Glutamatergic neuron (in vitro differentiated cells): Measurements from ENCODE around the gene MYH6. TPM values are rescaled to one million over a fixed set of nuclear protein-coding genes. Genes with fewer than 3 reads are reported as not detected.

ENCODE experiments used
- DNase-seq: peaks from one replicate; pipeline ENCODE4 v3.0.0; 2022
- H3K27ac Mint-ChIP-seq: one replicate; pipeline ENCODE4 v1.8.0; 2020; ENCODE audit warnings: mild to moderate bottlenecking, mixed read lengths, inconsistent platforms; ENCODE audit not compliant: unreplicated experiment
- H3K27me3 Mint-ChIP-seq: one replicate; pipeline ENCODE4 v1.8.0; 2020; ENCODE audit warnings: mild to moderate bottlenecking, moderate library complexity, mixed read lengths, inconsistent platforms; ENCODE audit not compliant: unreplicated experiment
- H3K36me3 Mint-ChIP-seq: one replicate; pipeline ENCODE4 v1.8.0; 2020; ENCODE audit warnings: mild to moderate bottlenecking, mixed read lengths, inconsistent platforms; ENCODE audit not compliant: unreplicated experiment
- H3K4me1 Mint-ChIP-seq: one replicate; pipeline ENCODE4 v1.8.0; 2020; ENCODE audit warnings: mild to moderate bottlenecking, low read depth, mixed read lengths, inconsistent platforms; ENCODE audit not compliant: unreplicated experiment
- H3K4me3 Mint-ChIP-seq: one replicate; pipeline ENCODE4 v1.8.0; 2020; ENCODE audit warnings: mild to moderate bottlenecking, mixed read lengths, inconsistent platforms; ENCODE audit not compliant: unreplicated experiment
- H3K9me3 Mint-ChIP-seq: one replicate; pipeline ENCODE4 v1.8.0; 2020; ENCODE audit warnings: mild to moderate bottlenecking, moderate library complexity, mixed read lengths, inconsistent platforms; ENCODE audit not compliant: unreplicated experiment
- total RNA-seq: library from RNA; stranded (reverse); fragmentation: NEBNext Ultra II Directional; extraction: Animal tissue kit (Norgen Biotek cat#: 25700); gene quantifications from one replicate; pipeline ENCODE4 v1.2.1, GENCODE V29; 2021; ENCODE audit not compliant: unreplicated experiment
- TF ChIP-seq, protein P1 (sequence below): fragments of 200-600 bp; sonication (generic); IDR thresholded peaks from one replicate; pipeline ENCODE4 v1.5.0; 2021; ENCODE audit not compliant: partially characterized antibody, unreplicated experiment

Gene MYH6
- total RNA-seq, 1 donor from 2014 or later = not detected

DNA sequence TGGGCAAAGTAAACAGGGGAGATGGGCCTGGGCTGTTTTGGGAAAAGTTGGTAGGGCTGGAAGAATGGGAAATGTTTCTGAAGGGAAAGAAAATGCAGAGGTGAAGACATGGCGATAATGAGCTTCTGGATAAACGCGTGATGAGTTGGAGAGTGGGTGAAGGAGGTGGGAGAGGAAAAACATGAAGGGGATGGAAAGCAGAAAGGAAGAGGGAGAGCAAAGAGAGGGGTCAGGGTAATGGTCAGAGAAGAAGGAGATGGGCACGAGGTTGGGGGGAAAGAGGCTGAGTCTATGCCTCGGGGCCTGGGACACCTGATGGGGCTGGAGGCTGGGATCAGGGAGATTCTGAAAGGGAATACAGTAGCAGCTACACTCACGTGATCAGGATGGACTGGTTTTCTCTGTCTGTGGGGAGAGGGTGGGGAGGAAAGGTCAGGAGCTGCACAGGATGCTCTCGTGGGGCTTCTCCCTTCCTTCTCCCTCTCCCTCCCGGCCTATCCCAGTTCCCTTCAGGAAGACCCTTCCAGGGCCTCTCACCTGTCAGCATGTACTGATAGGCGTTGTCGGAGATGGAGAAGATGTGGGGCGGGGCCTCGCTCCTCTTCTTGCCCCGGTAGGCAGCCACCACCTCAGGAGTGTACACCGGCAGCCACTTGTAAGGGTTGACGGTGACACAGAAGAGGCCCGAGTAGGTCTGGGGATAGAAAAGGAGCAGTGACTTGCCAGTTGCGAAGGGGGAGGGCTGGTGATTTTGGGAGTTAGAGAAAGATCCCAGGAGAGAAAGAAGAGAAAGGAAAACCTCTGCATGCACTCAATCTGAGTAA, 24.2 kb upstream of the MYH6 start:
- H3K27ac Mint-ChIP-seq = no peak overlapping the region
- DNase-seq = no peak
- TF ChIP-seq, protein P1, sequence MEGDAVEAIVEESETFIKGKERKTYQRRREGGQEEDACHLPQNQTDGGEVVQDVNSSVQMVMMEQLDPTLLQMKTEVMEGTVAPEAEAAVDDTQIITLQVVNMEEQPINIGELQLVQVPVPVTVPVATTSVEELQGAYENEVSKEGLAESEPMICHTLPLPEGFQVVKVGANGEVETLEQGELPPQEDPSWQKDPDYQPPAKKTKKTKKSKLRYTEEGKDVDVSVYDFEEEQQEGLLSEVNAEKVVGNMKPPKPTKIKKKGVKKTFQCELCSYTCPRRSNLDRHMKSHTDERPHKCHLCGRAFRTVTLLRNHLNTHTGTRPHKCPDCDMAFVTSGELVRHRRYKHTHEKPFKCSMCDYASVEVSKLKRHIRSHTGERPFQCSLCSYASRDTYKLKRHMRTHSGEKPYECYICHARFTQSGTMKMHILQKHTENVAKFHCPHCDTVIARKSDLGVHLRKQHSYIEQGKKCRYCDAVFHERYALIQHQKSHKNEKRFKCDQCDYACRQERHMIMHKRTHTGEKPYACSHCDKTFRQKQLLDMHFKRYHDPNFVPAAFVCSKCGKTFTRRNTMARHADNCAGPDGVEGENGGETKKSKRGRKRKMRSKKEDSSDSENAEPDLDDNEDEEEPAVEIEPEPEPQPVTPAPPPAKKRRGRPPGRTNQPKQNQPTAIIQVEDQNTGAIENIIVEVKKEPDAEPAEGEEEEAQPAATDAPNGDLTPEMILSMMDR = no peak
- H3K9me3 Mint-ChIP-seq = peaks cover 4% of the 10 kb centered on the region
- H3K27me3 Mint-ChIP-seq = peaks cover 11% of the 10 kb centered on the region
- H3K36me3 Mint-ChIP-seq = peaks cover 6% of the 10 kb centered on the region
- H3K4me3 Mint-ChIP-seq = no peak overlapping the region
- no peaks in the 10 kb centered on the region for H3K4me1 Mint-ChIP-seq

DNA sequence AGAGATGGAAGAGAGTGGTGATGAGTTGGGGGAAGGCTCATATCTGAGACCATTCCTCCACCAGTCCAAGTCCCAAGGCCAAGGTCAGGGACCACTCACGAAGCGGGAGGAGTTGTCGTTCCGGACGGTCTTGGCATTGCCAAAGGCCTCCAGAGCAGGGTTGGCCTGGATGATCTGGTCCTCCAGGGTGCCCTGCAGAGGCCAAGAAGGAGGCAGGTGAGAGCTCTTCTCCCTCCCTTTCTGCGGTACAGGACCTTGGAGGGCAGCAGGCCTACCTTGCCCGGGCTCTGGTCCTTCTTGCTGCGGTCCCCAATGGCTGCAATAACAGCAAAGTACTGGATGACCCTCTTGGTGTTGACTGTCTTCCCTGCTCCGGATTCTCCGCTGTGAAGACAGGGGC, 23.4 kb upstream of the MYH6 start:
- no peak for DNase-seq
- Mint-ChIP-seq H3K27me3 (peaks cover 11% of the 10 kb centered on the region), H3K4me3 (no peak overlapping the region), H3K36me3 (peaks cover 6% of the 10 kb centered on the region), H3K4me1 (no peaks in the 10 kb centered on the region), H3K27ac (no peak overlapping the region), H3K9me3 (peaks cover 7% of the 10 kb centered on the region)
- TF ChIP-seq, protein P1 = no peak

DNA sequence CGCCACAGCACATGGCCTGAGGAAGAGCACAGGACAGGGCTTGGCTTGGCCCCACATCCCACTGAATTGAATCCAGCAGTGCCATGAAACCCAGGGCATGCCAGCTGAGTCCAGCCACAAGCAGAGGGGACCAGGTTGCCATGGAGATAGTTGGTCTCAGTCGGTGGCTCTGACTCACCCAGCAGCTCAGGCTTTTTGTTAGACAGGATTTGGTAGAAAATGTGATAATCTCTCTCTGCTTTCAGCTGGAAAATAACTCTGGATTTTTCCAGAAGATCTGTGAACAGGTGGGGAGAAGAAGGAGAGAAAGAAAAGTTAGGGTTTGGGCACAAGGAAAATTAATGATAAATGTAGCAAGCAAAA, 22.6 kb upstream of the MYH6 start:
- H3K27ac Mint-ChIP-seq = no peak overlapping the region
- H3K27me3 Mint-ChIP-seq = peaks cover 11% of the 10 kb centered on the region
- DNase-seq = no peak
- no peaks in the 10 kb centered on the region for H3K4me1 Mint-ChIP-seq
- no peak overlapping the region for H3K4me3 Mint-ChIP-seq
- peaks cover 6% of the 10 kb centered on the region for H3K36me3 Mint-ChIP-seq
- H3K9me3 Mint-ChIP-seq = peaks cover 7% of the 10 kb centered on the region
- TF ChIP-seq, protein P1 = no peak

DNA sequence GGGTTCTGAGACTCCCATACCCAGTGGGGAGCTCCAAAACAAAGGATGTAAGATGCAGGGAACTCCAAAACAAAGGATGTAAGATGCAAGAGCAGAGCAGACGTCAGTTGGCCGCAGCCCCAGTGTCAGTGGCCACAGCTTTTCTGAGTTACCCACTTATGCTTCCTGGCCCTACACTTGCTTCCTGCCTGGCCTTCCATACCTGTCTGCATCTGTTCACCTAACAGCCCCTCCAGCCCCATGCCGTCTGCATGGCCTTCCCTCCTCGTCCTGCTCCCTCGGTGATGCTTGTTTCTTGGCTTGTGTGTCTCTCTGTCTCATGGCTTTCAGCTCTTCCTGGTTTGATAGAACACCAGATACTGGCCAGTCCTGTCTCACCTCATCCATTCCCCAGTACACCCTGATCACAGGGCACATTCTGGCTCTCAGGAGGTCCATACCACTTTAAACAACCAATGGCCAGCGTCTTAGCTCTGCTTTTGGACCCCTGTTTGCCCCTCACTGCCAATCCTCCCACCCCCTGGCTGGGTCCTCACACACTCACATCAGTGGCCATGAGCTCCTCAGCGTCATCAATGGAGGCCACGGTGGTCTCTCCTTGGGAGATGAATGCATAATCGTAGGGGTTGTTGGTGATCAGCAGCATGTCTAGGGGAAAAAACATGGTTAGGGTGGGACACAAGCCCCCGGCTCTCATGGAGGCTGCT, 22.1 kb upstream of the MYH6 start:
- no peak for DNase-seq
- Mint-ChIP-seq H3K9me3 (peaks cover 7% of the 10 kb centered on the region), H3K27me3 (peaks cover 13% of the 10 kb centered on the region), H3K36me3 (peaks cover 6% of the 10 kb centered on the region), H3K27ac (peak overlapping the region; percentile 20), H3K4me1 (no peaks in the 10 kb centered on the region), H3K4me3 (no peak overlapping the region)
- TF ChIP-seq, protein P1 = no peak
